GM21367 (cell line): ENCODE results near the gene RPP30.
"Not testable (repeated sequence)": the region's sequence is repeated elsewhere in the genome, so short reads cannot be mapped to it uniquely, and the experiment has no call there.

Experiments
- ATAC-seq: cut with Tn5 transposase; IDR thresholded peaks from one replicate; pipeline ENCODE4 v1.9.1; 2021; ENCODE audit not compliant: unreplicated experiment

RPP30 gene

DNA sequence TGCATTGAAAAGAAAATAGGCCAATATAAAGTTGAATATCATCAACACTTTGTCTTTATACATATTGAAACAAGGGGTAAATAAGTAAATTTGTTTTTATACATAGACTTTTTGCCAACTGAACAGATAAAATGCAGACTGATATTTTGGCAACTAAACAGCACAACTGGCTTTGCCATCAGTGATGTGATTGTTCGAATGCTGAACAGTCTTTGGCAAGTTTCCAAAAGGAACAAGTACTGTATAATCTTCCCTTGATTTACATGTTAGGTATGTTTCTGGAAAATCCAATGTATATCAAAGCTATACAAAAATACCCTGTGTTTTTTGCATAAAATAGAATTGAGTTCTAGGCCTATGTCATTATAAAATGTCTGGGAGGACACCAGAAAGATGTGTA, 67.3 kb downstream of the RPP30 start:
- ATAC-seq: no peak

GRCh38 chr10:90939648-90940047, 67.9 kb downstream of the RPP30 start:
- no peak for ATAC-seq

DNA sequence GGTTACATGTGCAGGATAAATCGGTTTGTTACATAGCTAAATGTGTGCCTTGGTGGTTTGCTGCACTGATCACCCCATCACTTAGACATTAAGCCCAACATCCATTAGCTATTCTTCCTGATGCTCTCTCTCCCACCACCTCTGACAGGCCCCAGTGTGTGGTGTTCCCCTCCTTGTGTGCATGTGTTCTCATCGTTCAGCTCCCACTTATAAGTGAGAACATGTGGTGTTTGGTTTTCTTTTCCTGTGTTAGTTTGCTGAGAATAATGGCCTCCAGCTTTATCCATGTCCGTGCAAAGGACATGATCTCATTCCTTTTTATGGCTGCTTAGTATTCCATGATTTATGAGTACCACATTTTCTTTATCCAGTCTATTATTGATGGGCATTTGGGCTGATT, 71.2 kb downstream of the RPP30 start:
- ATAC-seq: not testable (repeated sequence)

DNA sequence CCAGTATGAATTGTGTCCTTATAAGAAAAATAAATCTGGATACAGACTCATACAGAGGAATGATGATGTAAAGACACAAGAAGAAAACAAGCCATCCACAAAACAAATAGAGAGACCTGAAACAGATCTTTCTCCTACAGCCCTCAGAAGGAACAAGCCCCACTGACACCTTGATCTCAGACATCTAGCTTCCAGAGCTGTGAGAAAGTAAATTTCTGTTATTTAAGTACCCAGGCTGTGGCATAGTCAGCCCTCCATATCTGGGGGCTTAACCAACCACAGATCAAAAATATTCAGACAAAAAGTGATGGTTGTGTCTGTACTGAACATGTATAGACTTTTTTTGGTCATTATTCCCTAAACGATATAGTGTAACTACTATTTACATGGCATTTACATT, 73.0 kb downstream of the RPP30 start:
- no peak for ATAC-seq

- no peak for ATAC-seq
Measured at GRCh38 chr10:90945491-90946070, 73.8 kb downstream of the RPP30 start.

DNA sequence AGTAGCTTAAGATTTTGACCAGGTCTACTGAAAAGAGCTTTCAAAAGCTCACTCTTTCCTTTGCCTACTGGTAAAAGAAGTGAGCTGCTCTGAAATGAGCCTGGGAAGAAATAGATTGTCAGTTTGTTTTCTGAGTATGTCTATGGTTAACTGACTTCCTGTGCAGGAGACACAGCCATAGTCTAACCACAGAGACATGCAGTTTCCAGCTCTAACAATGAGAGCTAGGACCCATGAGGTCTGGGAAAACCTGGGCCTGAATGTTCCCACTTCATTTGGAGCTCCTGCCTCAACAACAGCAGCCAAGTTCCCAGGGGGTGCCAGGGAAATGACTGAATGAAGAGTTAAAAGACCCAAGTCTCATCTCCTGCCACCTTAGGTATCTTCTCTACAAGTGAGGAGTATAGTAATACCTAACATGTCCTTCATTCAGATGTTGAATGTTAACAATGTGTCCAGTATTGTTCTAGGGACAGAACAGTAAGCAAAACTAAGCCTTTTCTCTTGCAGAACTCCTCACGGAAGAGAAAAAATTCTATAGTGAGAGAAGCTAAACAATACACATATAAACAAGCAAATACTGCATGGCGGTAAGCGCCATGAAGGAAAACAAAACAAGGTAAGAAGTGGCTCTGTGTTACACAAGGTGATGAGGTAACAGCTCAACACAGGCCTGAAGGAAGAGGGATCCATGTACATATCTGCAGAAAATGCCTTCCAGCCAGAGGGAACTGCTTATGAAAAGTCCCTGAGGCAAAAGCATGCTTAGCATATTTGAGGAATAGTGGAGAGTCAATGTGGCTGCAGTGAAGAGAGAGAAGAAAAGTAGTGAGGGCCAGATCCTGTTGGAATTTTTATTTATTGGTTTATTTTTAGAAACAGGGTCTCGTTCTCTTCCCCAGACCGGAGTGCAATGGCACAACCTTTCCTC, 75.5 kb downstream of the RPP30 start:
- no peak for ATAC-seq
